Neuronal stem cell (in vitro differentiated cells): Measurements from ENCODE around the gene ZSCAN2.

Experiments used
- DNase-seq: peaks from one replicate; pipeline ENCODE4 v3.0.0-alpha.2; 2013; ENCODE audit warnings: low spot score
- H2AFZ ChIP-seq: one replicate; pipeline ENCODE4 v1.6.1; 2013; ENCODE audit warnings: mild to moderate bottlenecking, low read length, inconsistent platforms
- H2AK5ac ChIP-seq: 2 replicates; pipeline ENCODE4 v1.6.1; 2013; ENCODE audit warnings: low read depth, mild to moderate bottlenecking, inconsistent platforms, low read length, moderate library complexity, mixed read lengths
- H2BK120ac ChIP-seq: 2 replicates; pipeline ENCODE4 v1.6.1; 2013; ENCODE audit warnings: low read depth, mild to moderate bottlenecking, inconsistent platforms, low read length, moderate library complexity, mixed read lengths
- H2BK12ac ChIP-seq: one replicate; pipeline ENCODE4 v1.6.1; 2013; ENCODE audit warnings: low read length, inconsistent platforms
- H2BK15ac ChIP-seq: 2 replicates; pipeline ENCODE4 v1.6.1; 2013; ENCODE audit warnings: mild to moderate bottlenecking, low read length, inconsistent platforms, mixed read lengths
- H2BK5ac ChIP-seq: one replicate; pipeline ENCODE4 v1.6.1; 2013; ENCODE audit warnings: inconsistent platforms, mild to moderate bottlenecking, low read length, moderate library complexity
- H3K14ac ChIP-seq: one replicate; pipeline ENCODE4 v1.6.1; 2013; ENCODE audit warnings: low read length, inconsistent platforms
- H3K18ac ChIP-seq: 2 replicates; pipeline ENCODE4 v1.6.1; 2013; ENCODE audit warnings: low read length, inconsistent platforms
- H3K23ac ChIP-seq: 2 replicates; pipeline ENCODE4 v1.6.1; 2013; ENCODE audit warnings: low read depth, mild to moderate bottlenecking, mixed read lengths, low read length, inconsistent platforms; ENCODE audit not compliant: poor library complexity
- H3K27ac ChIP-seq: replicated peaks from 3 replicates; pipeline ENCODE4 v1.5.1; 2013; ENCODE audit warnings: low read length, inconsistent platforms
- H3K27me3 ChIP-seq, 3 experiments: 2 replicates each; pipeline ENCODE4 v1.6.1; 2013; ENCODE audit warnings: low read length in 3 of 3, mild to moderate bottlenecking in 2 of 3, inconsistent platforms in 1 of 3, low read depth in 1 of 3, mixed read lengths in 1 of 3, moderate library complexity in 1 of 3; ENCODE audit not compliant: control insufficient read depth in 3 of 3, insufficient read depth in 3 of 3
- H3K36me3 ChIP-seq, 2 donors: replicated peaks in 1 of 2; 2 replicates each; pipeline ENCODE4 v1.6.1; 2013; ENCODE audit warnings: low read length in 2 of 2; ENCODE audit not compliant: control insufficient read depth in 2 of 2, insufficient read depth in 2 of 2
- H3K4ac ChIP-seq: 2 replicates; pipeline ENCODE4 v1.6.1; 2013; ENCODE audit warnings: inconsistent platforms, mild to moderate bottlenecking, low read length, moderate library complexity
- H3K4me1 ChIP-seq, 2 donors: 1 replicate in 1 of 2; 2 replicates in 1 of 2; pipeline ENCODE4 v1.6.1; 2013; ENCODE audit warnings: low read length in 2 of 2, low read depth in 1 of 2; ENCODE audit not compliant: control insufficient read depth in 2 of 2, insufficient read depth in 1 of 2
- H3K4me2 ChIP-seq: one replicate; pipeline ENCODE4 v1.6.1; 2013; ENCODE audit warnings: mild to moderate bottlenecking, low read length, inconsistent platforms; ENCODE audit not compliant: insufficient read depth, poor library complexity, severe bottlenecking
- H3K4me3 ChIP-seq, 2 donors: 2 replicates each; pipeline ENCODE4 v1.5.1; 2013; ENCODE audit warnings: low read length in 2 of 2, mild to moderate bottlenecking in 2 of 2, inconsistent platforms in 1 of 2, moderate library complexity in 1 of 2
- H3K79me1 ChIP-seq: one replicate; pipeline ENCODE4 v1.6.1; 2013; ENCODE audit warnings: low read depth, mild to moderate bottlenecking, inconsistent platforms, low read length, moderate library complexity
- H3K9ac ChIP-seq: one replicate; pipeline ENCODE4 v1.6.1; 2013; ENCODE audit warnings: mild to moderate bottlenecking, low read depth, low read length, inconsistent platforms; ENCODE audit not compliant: poor library complexity
- H3K9me3 ChIP-seq, 2 donors: replicated peaks in 1 of 2; 2 replicates each; pipeline versions ENCODE3 to v1.6.1; 2013; ENCODE audit warnings: low read length in 2 of 2, mild to moderate bottlenecking in 2 of 2, inconsistent platforms in 1 of 2, low read depth in 1 of 2, mixed read lengths in 1 of 2, moderate library complexity in 1 of 2; ENCODE audit not compliant: control insufficient read depth in 2 of 2, insufficient read depth in 1 of 2
- H4K8ac ChIP-seq: one replicate; pipeline ENCODE4 v1.6.1; 2013; ENCODE audit warnings: low read depth, mild to moderate bottlenecking, inconsistent platforms, low read length, moderate library complexity
- H4K91ac ChIP-seq: one replicate; pipeline ENCODE4 v1.6.1; 2013; ENCODE audit warnings: low read length, low read depth, mild to moderate bottlenecking, inconsistent platforms; ENCODE audit not compliant: poor library complexity
- WGBS, 2 donors: extraction: QIAGEN DNeasy Blood & Tissue Kit; methylation state at CpG; one replicate each; pipeline ENCODE4 v1.1.7; 2013; ENCODE audit warnings: missing lambda C conversion rate in 2 of 2, mixed read lengths in 1 of 2; ENCODE audit not compliant: insufficient read length in 2 of 2, insufficient replicate concordance in 1 of 2; ENCODE audit errors: extremely low coverage in 2 of 2; 5-methylcytosine and 5-hydroxymethylcytosine counted together

The ZSCAN2 gene

GRCh38 chr15:84616235-84616634, 15.4 kb downstream of the ZSCAN2 start:
- H2BK5ac ChIP-seq: no peak overlapping the region
- H3K4ac ChIP-seq: no peak overlapping the region
- H3K79me1 ChIP-seq: peaks cover 2% of the 10 kb centered on the region
- no peak overlapping the region for H2BK120ac ChIP-seq
- H2AFZ ChIP-seq: no peak overlapping the region
- H4K91ac ChIP-seq: no peak overlapping the region
- H3K9me3 ChIP-seq: peaks cover 10 to 22% of the 10 kb centered on the region in 2 donors
- no peak overlapping the region for H3K14ac ChIP-seq
- no peak overlapping the region for H3K23ac ChIP-seq
- no peaks in the 10 kb centered on the region for H3K27me3 ChIP-seq
- H3K27ac ChIP-seq: no peak overlapping the region
- no peak overlapping the region for H2BK12ac ChIP-seq
- WGBS, 2 donors: no CpG with 5 or more reads among the region's 3 CpGs
- peak overlapping the region in 1 of 2 donors; percentile 41 for H3K4me3 ChIP-seq
- no peak overlapping the region for H2AK5ac ChIP-seq
- no peaks in the 10 kb centered on the region for H3K4me1 ChIP-seq
- no peak overlapping the region for H4K8ac ChIP-seq
- no peak overlapping the region for H3K18ac ChIP-seq
- H2BK15ac ChIP-seq: no peak overlapping the region
- DNase-seq: no peak
- H3K9ac ChIP-seq: no peak overlapping the region
- H3K4me2 ChIP-seq: no peak overlapping the region
- H3K36me3 ChIP-seq: peaks cover 8 to 40% of the 10 kb centered on the region in 2 donors

GRCh38 chr15:84620626-84621025, 19.8 kb downstream of the ZSCAN2 start:
- H4K91ac ChIP-seq: no peak overlapping the region
- H3K27me3 ChIP-seq: no peaks in the 10 kb centered on the region
- no peak overlapping the region for H2AK5ac ChIP-seq
- H3K4ac ChIP-seq: no peak overlapping the region
- no peak overlapping the region for H2BK120ac ChIP-seq
- no peak overlapping the region for H3K14ac ChIP-seq
- no peak overlapping the region for H3K27ac ChIP-seq
- no CpG with 5 or more reads among the region's 8 CpGs for WGBS, 2 donors
- H3K9ac ChIP-seq: no peak overlapping the region
- H3K4me3 ChIP-seq: no peak overlapping the region
- H4K8ac ChIP-seq: no peak overlapping the region
- peaks cover 2% of the 10 kb centered on the region for H3K79me1 ChIP-seq
- H3K4me1 ChIP-seq: no peaks in the 10 kb centered on the region
- H3K18ac ChIP-seq: no peak overlapping the region
- peaks cover 26 to 54% of the 10 kb centered on the region in 2 donors for H3K36me3 ChIP-seq
- H2BK5ac ChIP-seq: no peak overlapping the region
- no peak for DNase-seq
- H3K23ac ChIP-seq: no peak overlapping the region
- H3K4me2 ChIP-seq: no peak overlapping the region
- no peak overlapping the region for H2BK12ac ChIP-seq
- H2AFZ ChIP-seq: no peak overlapping the region
- H2BK15ac ChIP-seq: no peak overlapping the region
- peaks cover 30 to 38% of the 10 kb centered on the region in 2 donors for H3K9me3 ChIP-seq

- no CpG with 5 or more reads among the region's 17 CpGs for WGBS, 2 donors
These were observed 20.7 kb downstream of the ZSCAN2 start for GRCh38 chr15:84621358-84621979.

GRCh38 chr15:84624359-84624758, 23.6 kb downstream of the ZSCAN2 start:
- Histone ChIP-seq H3K23ac (no peak overlapping the region), H3K4me3 (no peak overlapping the region), H2AFZ (no peak overlapping the region), H3K36me3 (peaks cover 26 to 40% of the 10 kb centered on the region in 2 donors), H3K14ac (no peak overlapping the region), H4K8ac (no peak overlapping the region), H3K9ac (no peak overlapping the region), H3K79me1 (no peaks in the 10 kb centered on the region), H2BK12ac (no peak overlapping the region), H2BK15ac (no peak overlapping the region), H3K4ac (no peak overlapping the region), H2BK5ac (no peak overlapping the region), H3K9me3 (peaks cover 28 to 34% of the 10 kb centered on the region in 2 donors), H3K27ac (no peak overlapping the region), H2AK5ac (no peak overlapping the region), H3K18ac (no peak overlapping the region), H3K27me3 (no peaks in the 10 kb centered on the region), H4K91ac (no peak overlapping the region), H3K4me2 (no peak overlapping the region), H2BK120ac (no peak overlapping the region), H3K4me1 (no peaks in the 10 kb centered on the region)
- no peak for DNase-seq
- no CpG with 5 or more reads among the region's 7 CpGs for WGBS, 2 donors

More at GRCh38 chr15:84621358-84621979, 20.7 kb downstream of the ZSCAN2 start:
- Histone ChIP-seq H3K14ac (no peak overlapping the region), H3K79me1 (peaks cover 2% of the 10 kb centered on the region), H3K18ac (no peak overlapping the region), H3K4me1 (no peaks in the 10 kb centered on the region), H2BK15ac (no peak overlapping the region), H3K4me2 (no peak overlapping the region), H3K9ac (no peak overlapping the region), H4K91ac (no peak overlapping the region), H2BK120ac (no peak overlapping the region), H3K9me3 (peaks cover 30 to 38% of the 10 kb centered on the region in 2 donors), H2BK5ac (no peak overlapping the region), H3K27ac (no peak overlapping the region), H4K8ac (no peak overlapping the region), H3K4ac (no peak overlapping the region), H2AFZ (no peak overlapping the region), H2AK5ac (no peak overlapping the region), H2BK12ac (no peak overlapping the region), H3K27me3 (no peaks in the 10 kb centered on the region), H3K4me3 (peak overlapping the region in 1 of 2 donors; percentile 6), H3K36me3 (peaks cover 26 to 51% of the 10 kb centered on the region in 2 donors), H3K23ac (no peak overlapping the region)
- no peak for DNase-seq
